ENCODE results near the gene KCNH2. TPM values are rescaled to one million over a fixed set of nuclear protein-coding genes. Genes with fewer than 3 reads are reported as not detected.

The KCNH2 gene
- total and polyA plus RNA-seq, 2 donors (not counting 1 experiment from before 2014, with no cell fraction given): 0.86 to 2.7 TPM

- H3K4me1 Mint-ChIP-seq: peaks cover 47% of the 10 kb centered on the region
- intact Hi-C loops (cut with micrococcal nuclease): loop anchor here (1.0 kb wide), 3 partner anchors 10 to 120 kb away; partner anchors contain the start of gene ABCB8
- POLR2A ChIA-PET: interaction anchor here (2.3 kb wide), 1 partner anchor 10 kb away, joined by 11 read pairs; the partner anchor contains the start of gene ABCB8
- peak overlapping the region in 4 of 5 experiments; percentile 34 to 51 (median 42) for H3K4me3 ChIP-seq (ENCODE audit: control extremely low read depth in 1 of 5, extremely low read depth in 1 of 5, insufficient read depth in 1 of 5, low read depth in 2 of 5, low read length in 4 of 5)
- DNase-seq (peak; percentile 83), ATAC-seq (ENCODE audit: low read depth) (peak; percentile 68)
- no peaks in the 10 kb centered on the region for H3K79me2 ChIP-seq (ENCODE audit: control insufficient read depth, insufficient read depth, low read length)
- peak overlapping the region; percentile 91 for H3K4me3 Mint-ChIP-seq
- 4% methylated on average over 34 of the region's 34 CpGs for WGBS (ENCODE audit: insufficient coverage)
- H3K27me3 ChIP-seq (replicated peaks in 1 of 4; ENCODE audit: control extremely low read depth in 1 of 4, control insufficient read depth in 3 of 4, insufficient read depth in 4 of 4, low read length in 3 of 4): peaks cover 0 to 47% (median 21%) of the 10 kb centered on the region in 4 experiments
- H3K36me3 ChIP-seq (replicated peaks in 1 of 2; ENCODE audit: control extremely low read depth in 1 of 2, control insufficient read depth in 1 of 2, extremely low read depth in 1 of 2, insufficient read depth in 2 of 2, low read length in 1 of 2): no peaks in the 10 kb centered on the region
- H3K27me3 Mint-ChIP-seq: peaks cover 28% of the 10 kb centered on the region
- no peaks in the 10 kb centered on the region for H3K9me3 Mint-ChIP-seq (ENCODE audit: insufficient read depth)
- H2AFZ ChIP-seq (ENCODE audit: insufficient read depth, low read depth, low read length, poor library complexity, severe bottlenecking): peak overlapping the region; percentile 77
- peaks cover 0 to 25% (median 0%) of the 10 kb centered on the region in 3 donors for H3K9me3 ChIP-seq (ENCODE audit: control extremely low read depth in 1 of 3, control insufficient read depth in 2 of 3, insufficient read depth in 1 of 3, low read length in 2 of 3)
- peak overlapping the region; percentile 60 for H3K9ac ChIP-seq (ENCODE audit: low read length)
- H4K20me1 ChIP-seq (ENCODE audit: control insufficient read depth, insufficient read depth, low read length, poor library complexity, severe bottlenecking): no peaks in the 10 kb centered on the region
- peaks cover 33 to 44% of the 10 kb centered on the region in 2 donors for H3K4me1 ChIP-seq (ENCODE audit: control insufficient read depth in 2 of 2, insufficient read depth in 2 of 2, low read length in 2 of 2)
- CTCF ChIA-PET: interaction anchor here (0.6 to 3.9 kb wide), 23 partner anchors 8 to 1247 kb away, joined by 3 to 25 read pairs (median 4); partner anchors contain the start of genes ABCB8, CDK5 and TMUB1
- no peak overlapping the region for H3K27ac ChIP-seq (ENCODE audit: low read length in 2 of 2)
- peak overlapping the region; percentile 72 for H3K27ac Mint-ChIP-seq
- TF ChIP-seq CTCF (IDR thresholded peaks at IDR 0.05) (peak; percentile 98), EZH2 (IDR thresholded peaks at IDR 0.05; ENCODE audit: borderline replicate concordance, insufficient read depth, low read depth, low read length, poor library complexity, severe bottlenecking) (no peak)
- H3K4me2 ChIP-seq (replicated peaks; ENCODE audit: low read depth, low read length, poor library complexity, severe bottlenecking): peak overlapping the region; percentile 97
These were observed 39.9 kb upstream of the KCNH2 start for GRCh38 chr7:151017953-151018420.

- Histone ChIP-seq H3K4me2 (replicated peaks; ENCODE audit: low read depth, low read length, poor library complexity, severe bottlenecking) (peak overlapping the region; percentile 97), H3K4me1 (ENCODE audit: control insufficient read depth in 2 of 2, insufficient read depth in 2 of 2, low read length in 2 of 2) (peaks cover 36 to 48% of the 10 kb centered on the region in 2 donors), H3K27ac (ENCODE audit: low read length in 2 of 2) (no peak overlapping the region), H3K79me2 (ENCODE audit: control insufficient read depth, insufficient read depth, low read length) (no peaks in the 10 kb centered on the region), H4K20me1 (ENCODE audit: control insufficient read depth, insufficient read depth, low read length, poor library complexity, severe bottlenecking) (no peaks in the 10 kb centered on the region), H2AFZ (ENCODE audit: insufficient read depth, low read depth, low read length, poor library complexity, severe bottlenecking) (peak overlapping the region; percentile 77), H3K27me3 (replicated peaks in 1 of 4; ENCODE audit: control extremely low read depth in 1 of 4, control insufficient read depth in 3 of 4, insufficient read depth in 4 of 4, low read length in 3 of 4) (peaks cover 0 to 47% (median 21%) of the 10 kb centered on the region in 4 experiments), H3K9ac (ENCODE audit: low read length) (peak overlapping the region; percentile 60), H3K36me3 (replicated peaks in 1 of 2; ENCODE audit: control extremely low read depth in 1 of 2, control insufficient read depth in 1 of 2, extremely low read depth in 1 of 2, insufficient read depth in 2 of 2, low read length in 1 of 2) (no peaks in the 10 kb centered on the region), H3K9me3 (ENCODE audit: control extremely low read depth in 1 of 3, control insufficient read depth in 2 of 3, insufficient read depth in 1 of 3, low read length in 2 of 3) (peaks cover 0 to 28% (median 0%) of the 10 kb centered on the region in 3 donors), H3K4me3 (ENCODE audit: control extremely low read depth in 1 of 5, extremely low read depth in 1 of 5, insufficient read depth in 1 of 5, low read depth in 2 of 5, low read length in 4 of 5) (peak overlapping the region in 3 of 5 experiments; percentile 34 to 51 (median 51))
- peaks cover 25% of the 10 kb centered on the region for H3K27me3 Mint-ChIP-seq
- no peaks in the 10 kb centered on the region for H3K9me3 Mint-ChIP-seq (ENCODE audit: insufficient read depth)
- peak overlapping the region; percentile 91 for H3K4me3 Mint-ChIP-seq
- no peak for ATAC-seq (ENCODE audit: low read depth)
- no peak overlapping the region for H3K27ac Mint-ChIP-seq
- DNase-seq: no peak
- H3K4me1 Mint-ChIP-seq: peaks cover 52% of the 10 kb centered on the region
- WGBS (ENCODE audit: insufficient coverage): 47% methylated on average over 13 of the region's 13 CpGs
- intact Hi-C loops (cut with micrococcal nuclease): no loop called here
- ChIA-PET POLR2A (interaction anchor here (2.3 kb wide), 1 partner anchor 11 kb away, joined by 11 read pairs; the partner anchor contains the start of gene ABCB8), CTCF (interaction anchor here (0.6 to 3.9 kb wide), 17 partner anchors 8 to 1246 kb away, joined by 3 to 25 read pairs (median 5); partner anchors contain the start of gene ABCB8)
- no peak for TF ChIP-seq CTCF (IDR thresholded peaks at IDR 0.05)
- TF ChIP-seq EZH2 (IDR thresholded peaks at IDR 0.05; ENCODE audit: borderline replicate concordance, insufficient read depth, low read depth, low read length, poor library complexity, severe bottlenecking): no peak
These were observed 39.3 kb upstream of the KCNH2 start for GRCh38 chr7:151017370-151017952.
